ENCODE measurements around the gene NPEPL1. TPM values are rescaled to one million over a fixed set of nuclear protein-coding genes. Genes with fewer than 3 reads are reported as not detected.

The NPEPL1 gene
- polyA plus RNA-seq, 4 donors: 16.5 to 30.4 (median 26.3) TPM

Other genes with a start within 250 kb of the NPEPL1 start
- gene APCDD1L, start 177.4 kb upstream of the NPEPL1 start, polyA plus RNA-seq: under 1 TPM in 2 of 4 donors, not detected in 2; 0.10 to 0.46 TPM
- 10 to 100 TPM; 17.3 to 73.4 (median 34.9) TPM for gene STX16, start 41.5 kb upstream of the NPEPL1 start, polyA plus RNA-seq
- under 1 TPM in 2 of 4 donors, not detected in 2; 0.37 to 0.38 TPM for gene GNAS-AS1, start 158.1 kb downstream of the NPEPL1 start, polyA plus RNA-seq
- gene GNAS, start 159.9 kb downstream of the NPEPL1 start, polyA plus RNA-seq: 100 to 1,000 TPM; 493 to 875 (median 655) TPM

Data from small intestine (tissue), 4 donors.